Adipose tissue (tissue), 3 donors: ENCODE data around the gene MMP25. TPM values are rescaled to one million over a fixed set of nuclear protein-coding genes. Genes with fewer than 3 reads are reported as not detected.

ENCODE experiments used
- H3K27ac ChIP-seq: one replicate; pipeline ENCODE4 v1.5.1; 2013; ENCODE audit warnings: low read depth, low read length
- WGBS, 3 donors: extraction: QIAGEN DNeasy Blood & Tissue Kit; methylation state at CpG; one replicate each; pipeline ENCODE4 v1.1.7; 2013; 5-methylcytosine and 5-hydroxymethylcytosine counted together
- polyA plus RNA-seq, 3 donors: library from polyadenylated mRNA; stranded (reverse); fragments of 200-250 nt; gene quantifications; one replicate each; pipeline ENCODE4 v1.2.3, GENCODE V29; 2013
- donor health status: healthy with polysubstance abuse.
- donor health status: Bipolar disorder and iron deficiency.
- donor health status: healthy.

Gene MMP25
- polyA plus RNA-seq, 3 donors = 0.84 to 57.3 (median 11.4) TPM

DNA sequence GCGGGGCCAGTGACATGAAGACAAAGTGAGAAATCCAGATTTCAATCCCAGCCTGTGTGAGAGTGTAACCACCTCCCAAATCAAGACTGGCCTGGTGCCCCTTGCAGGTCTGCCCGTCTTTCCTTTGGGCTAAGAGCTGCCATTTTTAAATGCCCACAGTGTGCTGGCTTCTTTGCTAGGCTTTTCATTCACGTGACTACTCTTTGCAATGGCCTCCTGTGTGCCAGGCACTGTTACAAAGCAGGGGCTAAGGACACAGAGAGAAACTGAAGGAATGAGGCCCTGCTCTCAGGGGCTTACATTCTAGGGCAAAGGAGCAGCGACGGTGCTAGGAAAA, 53.0 kb downstream of the MMP25 start:
- H3K27ac ChIP-seq = no peak overlapping the region
- WGBS, 3 donors = 59 to 82% (median 71%) methylated on average over 5 of the region's 5 CpGs

DNA sequence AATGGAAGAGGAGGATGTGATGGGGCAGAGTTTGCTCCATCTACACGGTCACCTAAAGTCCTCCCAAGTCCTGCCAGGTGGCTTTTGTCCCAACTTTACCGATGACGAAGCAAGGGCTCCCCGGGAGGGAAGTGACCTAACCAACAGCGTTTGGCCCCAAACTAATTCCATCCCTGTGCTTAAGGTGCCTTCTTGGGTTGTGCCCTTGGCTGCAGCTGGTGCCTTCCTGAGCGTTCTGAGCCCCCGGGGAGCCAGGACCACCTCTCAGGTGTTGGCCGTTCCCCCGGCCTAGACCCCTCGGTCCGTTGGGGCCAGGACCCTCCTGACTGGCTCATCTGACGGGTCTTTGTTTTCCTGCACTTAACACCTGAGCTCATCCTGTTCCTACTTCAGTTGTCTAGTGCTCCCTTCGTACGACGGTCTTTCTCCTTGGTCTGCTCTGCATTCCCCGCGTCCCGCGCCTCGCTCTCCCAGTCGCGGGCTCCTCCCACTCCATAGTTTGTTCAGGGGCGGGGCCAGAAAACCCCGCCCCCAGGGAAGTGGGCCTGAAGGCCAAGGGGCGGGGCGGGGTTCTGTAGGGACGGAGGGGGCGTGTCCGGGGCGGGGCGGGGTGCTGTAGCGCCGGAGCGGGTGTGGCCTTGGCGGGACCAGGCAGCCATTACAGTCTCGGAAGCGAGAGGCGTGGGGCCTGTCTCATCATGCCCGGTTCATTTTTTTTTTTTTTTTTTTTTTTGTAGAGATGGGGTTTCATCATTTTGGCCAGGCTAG, 53.6 kb downstream of the MMP25 start:
- WGBS, 3 donors = 2 to 7% (median 5%) methylated on average over 39 of the region's 39 CpGs
- no peak overlapping the region for H3K27ac ChIP-seq

DNA sequence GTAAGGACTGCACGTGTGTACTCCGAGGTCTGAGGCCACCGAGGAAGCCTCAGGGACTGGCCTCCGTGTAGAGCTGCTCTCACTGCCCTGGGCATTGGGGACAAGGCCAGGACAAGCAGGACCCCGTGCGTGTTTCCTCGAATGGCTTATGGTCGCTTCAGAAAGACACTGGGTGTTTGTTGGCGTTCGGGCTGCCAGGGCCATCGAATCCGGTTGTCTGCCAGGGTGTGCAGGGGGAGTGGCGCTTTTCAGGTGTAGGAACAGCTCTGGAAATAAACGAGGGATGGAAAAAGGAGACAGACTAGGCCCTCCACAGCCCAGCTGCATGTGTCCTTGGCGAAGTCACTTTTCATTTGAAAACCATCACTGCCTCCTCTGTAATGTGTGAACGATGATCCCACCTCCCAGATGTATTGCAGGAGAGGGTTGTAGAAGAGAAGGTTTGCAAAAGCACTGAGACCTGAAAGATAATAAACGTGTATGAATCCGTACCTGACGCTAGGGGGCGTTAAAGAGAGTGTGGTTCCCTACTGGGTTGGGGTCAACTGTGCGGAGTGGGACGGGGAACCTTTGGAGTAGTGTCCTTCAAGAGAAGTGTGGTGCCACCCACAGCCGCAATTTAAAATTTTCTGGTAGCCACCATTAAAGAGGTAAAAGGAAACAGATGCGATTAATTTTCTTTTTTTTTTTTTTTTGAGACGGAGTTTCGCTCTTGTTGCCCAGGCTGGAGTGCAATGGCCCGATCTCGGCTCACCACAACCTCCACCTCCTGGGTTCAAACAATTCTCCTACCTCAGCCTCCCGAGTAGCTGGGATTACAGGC, 54.9 kb downstream of the MMP25 start:
- WGBS, 3 donors = 51 to 56% (median 52%) methylated on average over 28 to 29 of the region's 29 CpGs
- H3K27ac ChIP-seq = no peak overlapping the region

DNA sequence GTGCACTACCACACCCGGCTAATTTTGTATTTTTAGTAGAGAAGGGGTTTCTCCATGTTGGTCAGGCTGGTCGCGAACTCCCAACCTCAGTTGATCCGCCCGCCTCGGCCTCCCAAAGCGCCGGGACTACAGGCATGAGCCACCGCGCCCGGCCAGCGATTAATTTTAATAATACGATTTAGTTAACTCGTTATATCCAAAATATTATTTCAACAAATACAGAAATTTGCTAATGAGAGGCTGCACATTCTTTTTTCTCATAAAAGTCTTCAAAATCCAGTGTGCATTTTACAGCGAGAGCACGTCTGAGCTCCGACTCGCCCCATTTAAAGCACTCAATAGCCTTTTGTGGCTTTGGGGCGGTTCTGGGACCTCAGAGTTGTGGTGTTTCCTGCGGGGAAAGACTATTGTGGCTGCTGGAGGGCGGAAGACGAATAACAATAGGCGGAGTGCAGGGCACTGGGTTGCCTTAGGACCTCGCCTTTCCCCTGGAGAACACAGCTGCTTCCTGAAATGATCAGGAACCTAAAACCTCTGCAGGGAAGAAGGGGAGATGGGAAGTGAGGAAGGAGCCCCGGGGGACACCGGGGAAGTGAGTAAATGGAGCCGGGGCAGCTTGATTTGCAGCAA, 55.6 kb downstream of the MMP25 start:
- WGBS, 3 donors = 27 to 50% (median 35%) methylated on average over 27 of the region's 27 CpGs

DNA sequence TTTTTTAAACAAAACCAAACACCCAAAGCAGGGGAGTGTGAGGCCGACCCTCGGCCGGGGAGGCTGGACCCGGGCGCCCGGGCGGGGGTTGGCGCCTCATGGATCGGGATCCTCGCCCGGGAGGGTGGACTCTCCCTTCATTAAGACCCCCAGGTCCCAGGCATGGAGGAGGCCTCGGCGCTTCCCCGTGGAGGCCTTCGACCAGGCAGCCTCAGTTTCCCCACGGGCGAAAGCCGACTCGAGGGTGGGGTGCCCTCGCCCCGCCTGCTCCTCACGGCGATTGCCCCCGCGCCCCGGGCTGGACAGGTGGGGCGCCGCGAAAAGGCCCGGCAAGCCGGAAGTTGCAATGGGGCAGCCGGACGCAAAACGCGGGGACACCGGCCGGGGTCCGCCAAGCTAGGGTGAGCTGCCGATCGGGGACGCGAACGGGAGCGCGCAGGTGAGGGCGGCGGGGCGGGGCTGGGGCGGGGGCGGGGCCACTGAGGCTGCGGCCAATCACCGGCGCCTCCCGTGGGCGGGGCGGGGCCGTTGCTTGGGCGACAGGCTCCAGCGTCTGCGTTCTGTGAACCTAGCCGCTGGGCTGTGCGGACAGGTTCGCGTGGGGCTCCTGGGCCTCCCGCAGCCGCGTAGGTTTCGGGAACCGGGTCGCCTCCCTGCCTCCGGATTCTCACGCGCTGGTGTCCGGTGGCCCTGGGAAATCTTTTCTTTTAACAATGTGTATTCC, 60.0 kb downstream of the MMP25 start:
- WGBS, 3 donors = 1% methylated on average over 56 to 74 of the region's 74 CpGs
- no peak overlapping the region for H3K27ac ChIP-seq

More for the DNA sequence above, 55.6 kb downstream of the MMP25 start:
- no peak overlapping the region for H3K27ac ChIP-seq

Other genes with a start within 250 kb of the MMP25 start
- gene PRSS41, start 248.1 kb upstream of the MMP25 start, polyA plus RNA-seq = not detected
- gene PRSS21, start 229.3 kb upstream of the MMP25 start, polyA plus RNA-seq = under 1 TPM in 2 of 3 donors, not detected in 1; 0.39 to 0.77 TPM
- gene ZG16B, start 216.3 kb upstream of the MMP25 start, polyA plus RNA-seq = 1 to 10 TPM in 1 of 3 donors, under 1 TPM in 1, not detected in 1; 0.18 to 2.4 TPM
- 1 to 10 TPM in 2 of 3 donors, not detected in 1; 1.2 to 7.9 TPM for gene PRSS22, start 188.4 kb upstream of the MMP25 start, polyA plus RNA-seq
- gene FLYWCH2, start 163.3 kb upstream of the MMP25 start, polyA plus RNA-seq = 10 to 100 TPM; 15.8 to 43.1 (median 32.4) TPM
- gene FLYWCH1, start 134.6 kb upstream of the MMP25 start, polyA plus RNA-seq = 10 to 100 TPM in 2 of 3 donors, 1 to 10 TPM in 1; 8.8 to 23.7 (median 20.9) TPM
- gene KREMEN2, start 82.3 kb upstream of the MMP25 start, polyA plus RNA-seq = under 1 TPM in 2 of 3 donors, not detected in 1; 0.07 to 0.22 TPM
- gene PAQR4, start 77.2 kb upstream of the MMP25 start, polyA plus RNA-seq = 1 to 10 TPM; 2.9 to 7.7 (median 4.7) TPM
- gene PKMYT1, start 66.1 kb upstream of the MMP25 start, polyA plus RNA-seq = 1 to 10 TPM in 2 of 3 donors, under 1 TPM in 1; 0.90 to 2.2 (median 1.5) TPM
- gene CLDN9, start 33.6 kb upstream of the MMP25 start, polyA plus RNA-seq = 1 to 10 TPM in 1 of 3 donors, under 1 TPM in 1, not detected in 1; 0.30 to 2.8 TPM
- gene CLDN6, start 28.4 kb upstream of the MMP25 start, polyA plus RNA-seq = under 1 TPM in 1 of 3 donors, not detected in 2; 0.86 TPM
- 100 to 1,000 TPM in 1 of 3 donors, 10 to 100 TPM in 2; 23.7 to 149 (median 50.2) TPM for gene TNFRSF12A, start 26.2 kb upstream of the MMP25 start, polyA plus RNA-seq
- gene HCFC1R1, start 22.6 kb upstream of the MMP25 start, polyA plus RNA-seq = 100 to 1,000 TPM in 1 of 3 donors, 10 to 100 TPM in 2; 28.0 to 107 (median 55.0) TPM
- 10 to 100 TPM; 11.3 to 25.2 (median 24.8) TPM for gene THOC6, start 22.5 kb upstream of the MMP25 start, polyA plus RNA-seq
- gene BICDL2, start 9.6 kb upstream of the MMP25 start, polyA plus RNA-seq = 10 to 100 TPM in 1 of 3 donors, 1 to 10 TPM in 1, under 1 TPM in 1; 0.45 to 77.9 (median 2.8) TPM
- gene IL32, start 19.1 kb downstream of the MMP25 start, polyA plus RNA-seq = 100 to 1,000 TPM in 1 of 3 donors, 10 to 100 TPM in 2; 77.7 to 209 (median 87.0) TPM
- not detected for gene ZSCAN10, start 52.7 kb downstream of the MMP25 start, polyA plus RNA-seq
- gene ZNF205, start 66.0 kb downstream of the MMP25 start, polyA plus RNA-seq = 10 to 100 TPM in 2 of 3 donors, 1 to 10 TPM in 1; 8.7 to 16.0 (median 13.2) TPM
- gene ZNF213, start 88.5 kb downstream of the MMP25 start, polyA plus RNA-seq = 1 to 10 TPM; 5.1 to 6.6 (median 5.2) TPM
- not detected for gene OR1F1, start 141.6 kb downstream of the MMP25 start, polyA plus RNA-seq
- gene ZNF200, start 188.6 kb downstream of the MMP25 start, polyA plus RNA-seq = 1 to 10 TPM; 1.9 to 4.8 (median 3.2) TPM
- gene MEFV, start 210.1 kb downstream of the MMP25 start, polyA plus RNA-seq = 1 to 10 TPM in 2 of 3 donors, under 1 TPM in 1; 0.18 to 2.8 (median 2.1) TPM
- gene ZNF263, start 236.9 kb downstream of the MMP25 start, polyA plus RNA-seq = 10 to 100 TPM; 11.9 to 25.7 (median 15.9) TPM